GM19193 (cell line): ENCODE data around the gene MAP4K2.

ENCODE experiments used
- POLR2A ChIP-seq: IDR thresholded peaks from 4 replicates; pipeline ENCODE4 v1.6.1; 2011; ENCODE audit not compliant: insufficient read depth, insufficient read length; ENCODE audit errors: extremely low read depth

Gene MAP4K2

DNA sequence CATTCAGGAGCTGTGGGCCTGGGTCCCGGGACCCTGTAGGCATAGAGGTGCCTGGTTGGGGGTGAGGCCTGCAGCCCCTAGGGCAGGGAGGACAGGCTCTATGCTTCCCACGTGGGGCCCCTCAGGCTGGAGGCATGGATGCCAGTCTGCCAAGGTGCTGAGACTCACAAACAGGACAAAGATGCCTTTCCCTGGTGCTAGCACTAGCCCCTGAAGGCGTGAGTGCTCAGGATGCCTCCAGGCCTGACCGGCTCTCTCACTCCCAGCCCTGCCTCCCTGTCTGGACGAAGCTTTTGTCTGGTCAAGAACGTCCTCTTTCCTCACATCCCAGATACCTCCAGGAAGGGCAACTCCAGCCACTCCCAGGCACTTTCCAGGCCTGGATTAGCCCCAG is 39.3 kb upstream of the MAP4K2 start:
- no peak for TF ChIP-seq POLR2A

DNA sequence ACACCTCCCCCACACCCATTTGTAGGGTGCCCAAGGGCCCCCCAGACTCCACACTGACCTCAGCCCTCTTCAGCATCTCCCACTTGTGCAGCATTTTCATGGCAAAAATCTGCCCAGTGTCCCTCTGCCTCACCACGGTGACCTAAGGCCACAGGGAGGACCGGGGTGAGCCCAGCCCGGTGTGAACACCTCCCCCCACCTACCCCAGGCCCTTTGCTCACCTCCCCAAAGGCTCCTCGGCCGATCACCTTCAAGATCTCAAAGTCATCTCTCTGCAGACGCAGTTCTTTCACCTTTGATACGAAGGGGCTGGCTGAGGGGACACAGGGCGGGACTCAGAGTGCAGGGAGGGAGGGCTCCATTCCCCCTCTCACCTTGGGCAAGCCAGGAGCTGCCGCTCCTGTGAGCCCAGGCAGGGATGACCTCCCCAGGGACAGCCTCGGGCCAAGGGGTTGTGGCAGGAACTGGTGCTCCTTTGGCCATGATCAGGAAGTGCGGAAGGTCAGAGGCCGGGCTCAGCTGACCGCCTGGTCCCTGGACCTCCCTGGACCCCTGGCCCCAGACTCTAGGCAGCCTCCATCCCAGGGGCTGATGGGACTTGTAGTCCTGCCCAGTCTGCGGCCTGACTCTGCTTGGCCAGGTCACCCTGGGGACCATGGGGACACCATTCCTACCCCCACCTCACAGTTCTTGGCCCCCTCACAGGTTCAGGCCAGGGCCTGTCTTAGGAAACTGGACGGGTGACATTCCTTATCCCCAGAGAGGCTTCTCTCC is 38.8 kb upstream of the MAP4K2 start:
- TF ChIP-seq POLR2A: no peak

DNA sequence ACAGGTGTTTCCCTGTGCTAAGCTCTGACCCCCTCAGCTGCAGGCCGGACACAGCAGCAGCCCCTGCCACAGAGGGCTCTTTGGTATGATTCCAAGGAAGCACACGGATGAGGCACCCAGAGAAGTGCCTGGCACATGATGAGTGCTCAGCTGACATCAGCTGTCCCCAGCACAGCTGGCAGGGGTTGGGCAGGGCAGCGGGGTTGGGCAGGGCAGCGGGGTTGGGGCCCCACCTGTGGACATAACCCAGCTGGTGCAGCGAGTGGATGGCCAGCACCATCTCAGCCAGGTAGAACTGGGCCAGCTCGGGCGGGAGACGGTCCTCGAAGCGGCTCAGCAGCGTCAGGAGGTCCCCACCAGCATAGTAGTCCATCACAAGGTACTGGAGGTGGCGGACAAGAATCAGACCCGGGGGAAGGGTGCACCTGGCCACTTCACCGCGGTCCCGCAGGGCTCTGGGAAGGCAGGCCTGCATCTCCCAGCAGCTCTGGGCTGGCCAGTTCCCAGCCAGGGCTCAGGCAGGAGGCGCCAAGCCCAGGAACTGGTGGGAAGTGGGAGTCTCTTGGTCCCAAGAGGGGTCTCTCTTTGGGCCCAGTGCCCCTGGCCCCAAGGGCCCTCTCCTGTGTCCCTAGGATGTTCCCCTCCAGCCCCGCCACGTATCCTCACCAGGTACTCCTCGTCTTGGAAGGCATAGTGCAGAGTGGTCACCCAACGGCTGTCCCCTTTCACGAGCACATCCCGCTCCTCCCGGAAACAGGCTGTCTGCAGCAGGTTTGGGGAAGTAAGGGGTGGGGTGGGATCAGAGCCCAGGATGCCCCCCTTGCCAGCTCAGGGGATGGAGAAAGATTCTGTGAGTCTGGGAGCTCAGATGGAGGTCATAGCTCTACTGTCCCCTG is 37.1 kb upstream of the MAP4K2 start:
- no peak for TF ChIP-seq POLR2A

DNA sequence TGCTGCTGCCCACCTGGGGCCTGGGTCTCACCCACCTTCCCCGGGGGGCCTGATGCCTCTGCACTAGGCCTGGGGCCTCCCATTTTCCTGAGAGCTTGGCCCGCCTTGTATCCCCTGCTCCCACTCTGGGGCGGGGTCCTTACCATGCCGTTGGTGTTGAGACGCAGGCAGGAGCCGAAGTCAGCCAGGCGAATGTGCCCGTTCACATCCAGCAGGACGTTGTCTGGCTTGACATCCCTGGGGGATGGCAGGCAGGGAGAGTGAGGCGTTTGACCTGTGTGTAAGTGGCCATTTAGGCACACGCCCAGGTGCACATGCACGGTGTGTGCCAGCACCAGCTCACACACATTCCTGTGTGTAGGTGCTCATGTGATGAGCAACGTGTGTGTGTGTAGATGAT is 36.3 kb upstream of the MAP4K2 start:
- TF ChIP-seq POLR2A: no peak

DNA sequence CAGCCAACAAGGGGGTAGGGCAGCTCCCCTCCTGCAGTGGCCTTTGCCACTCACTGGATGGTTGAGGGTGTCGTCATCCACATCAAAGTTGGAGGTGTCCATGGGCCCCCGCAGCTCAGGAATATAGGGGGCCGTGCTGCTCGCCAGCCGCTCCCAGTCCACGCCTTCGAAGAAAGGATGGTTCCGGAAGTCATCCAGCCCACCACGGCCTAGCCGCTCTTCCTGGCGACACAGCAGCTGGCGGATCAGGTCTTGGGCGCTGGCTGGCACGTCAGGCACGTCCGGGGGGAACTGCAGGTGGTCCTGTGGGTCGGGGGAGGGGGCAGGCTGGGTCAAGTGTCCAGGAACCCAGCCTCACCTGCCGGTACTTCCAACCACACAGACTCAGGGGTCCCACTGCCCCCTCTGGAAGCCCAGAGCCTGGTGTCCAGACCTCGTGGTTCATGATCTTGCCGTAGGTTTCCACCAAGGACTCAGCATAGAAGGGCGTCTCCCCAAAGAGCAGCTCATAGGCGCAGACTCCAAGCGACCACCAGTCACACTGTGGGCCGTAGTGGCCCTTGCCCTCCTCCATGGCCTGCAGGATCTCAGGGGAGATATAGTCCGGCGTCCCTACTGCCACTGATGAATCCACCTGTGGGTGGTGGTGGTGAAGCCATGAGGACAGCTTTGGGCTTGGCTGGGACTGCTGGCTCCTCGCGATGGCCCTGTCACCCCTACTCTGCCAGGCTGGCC is 35.8 kb upstream of the MAP4K2 start:
- TF ChIP-seq POLR2A: no peak

DNA sequence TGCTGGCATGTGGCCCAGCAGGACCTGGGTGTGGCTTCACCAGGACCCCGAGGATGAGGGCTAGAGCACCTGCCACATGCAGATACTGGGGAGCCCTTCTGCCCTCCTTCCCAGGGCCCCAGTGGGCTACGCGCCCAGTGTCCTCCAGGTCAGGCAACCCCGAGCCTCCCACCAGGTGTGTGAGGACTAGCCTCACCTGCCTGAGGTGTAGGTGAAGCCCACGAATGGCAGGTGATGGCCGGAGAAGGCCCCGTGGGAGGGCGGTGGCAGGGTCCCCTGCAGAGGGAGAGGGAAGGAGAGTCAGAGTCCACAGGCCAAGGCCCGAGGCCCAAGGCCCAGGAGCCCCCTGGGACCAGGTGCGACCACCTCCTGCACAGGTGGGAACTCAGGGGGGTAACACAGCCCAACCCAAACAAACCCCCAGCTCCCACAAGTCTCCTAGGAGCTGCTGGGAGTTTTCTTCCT is 34.9 kb upstream of the MAP4K2 start:
- TF ChIP-seq POLR2A: no peak

DNA sequence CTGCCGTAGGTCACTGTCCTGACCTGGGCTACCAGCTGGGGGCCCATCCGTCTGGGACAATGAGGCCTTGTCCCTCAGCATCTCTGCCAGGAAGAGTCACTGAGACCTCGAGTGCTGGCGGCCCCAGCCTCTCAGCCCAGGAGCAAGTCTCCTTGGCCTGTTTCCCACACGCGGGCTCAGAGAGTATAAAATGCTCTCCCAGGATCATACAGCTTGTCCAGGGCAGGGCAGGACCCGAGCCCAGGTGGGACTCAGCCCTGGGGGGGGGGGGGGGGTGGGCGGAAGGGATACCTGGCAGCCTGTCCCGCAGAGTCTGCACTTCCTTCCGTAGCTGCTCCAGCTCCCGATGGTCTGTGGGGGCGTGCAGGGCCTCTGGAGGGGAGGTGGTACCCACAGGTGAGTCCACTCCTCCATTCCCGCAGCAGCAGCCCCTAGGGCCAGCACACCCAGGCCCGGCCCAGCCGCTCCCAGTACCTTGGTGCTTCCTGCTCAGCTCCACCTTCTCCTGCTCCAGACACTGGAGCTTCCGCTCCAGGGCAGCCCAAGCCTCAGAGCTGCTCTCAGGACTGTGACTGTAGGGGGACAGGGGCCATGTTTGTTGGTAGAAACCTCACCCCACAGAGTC is 33.5 kb upstream of the MAP4K2 start:
- no peak for TF ChIP-seq POLR2A

DNA sequence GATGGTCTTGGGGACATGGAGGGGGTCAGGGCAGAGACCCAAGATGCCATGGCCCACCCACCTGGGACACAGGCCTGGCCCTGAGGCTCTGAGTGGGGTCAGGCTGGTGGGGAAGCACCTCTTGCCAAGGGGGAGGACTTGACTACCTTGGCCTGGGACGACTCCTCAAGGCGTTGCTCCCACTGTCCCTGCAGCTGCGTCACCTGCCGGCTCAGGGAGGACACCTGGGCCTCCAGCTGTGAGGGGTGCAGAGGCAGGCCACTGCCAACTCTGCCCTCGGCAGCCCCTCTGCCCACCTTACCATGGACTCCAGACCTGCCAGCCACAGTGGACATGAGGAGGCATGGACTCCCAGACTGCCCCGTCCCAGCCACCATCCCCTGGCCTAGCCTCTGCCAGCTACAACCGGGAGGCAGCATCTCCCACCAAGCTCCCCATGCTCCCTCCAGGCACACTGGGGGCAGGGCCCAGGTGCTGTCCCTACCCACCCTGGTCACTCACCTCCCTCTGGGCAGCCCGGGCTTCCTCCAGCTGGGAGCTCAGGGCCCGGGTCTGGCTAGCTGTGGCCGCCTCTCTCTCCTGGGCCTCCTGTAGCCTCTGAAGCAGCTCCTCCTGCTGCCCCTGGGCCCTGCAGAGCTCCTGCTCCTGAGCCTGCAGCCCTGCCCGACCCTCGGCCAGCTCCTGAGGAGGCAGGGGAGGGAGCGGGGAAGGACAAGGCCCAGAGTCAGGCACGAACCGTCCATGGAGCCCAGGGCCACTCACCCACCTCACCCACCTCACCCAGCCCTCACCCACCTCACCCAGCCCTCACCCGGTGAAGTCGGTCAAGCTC is 32.8 kb upstream of the MAP4K2 start:
- no peak for TF ChIP-seq POLR2A

DNA sequence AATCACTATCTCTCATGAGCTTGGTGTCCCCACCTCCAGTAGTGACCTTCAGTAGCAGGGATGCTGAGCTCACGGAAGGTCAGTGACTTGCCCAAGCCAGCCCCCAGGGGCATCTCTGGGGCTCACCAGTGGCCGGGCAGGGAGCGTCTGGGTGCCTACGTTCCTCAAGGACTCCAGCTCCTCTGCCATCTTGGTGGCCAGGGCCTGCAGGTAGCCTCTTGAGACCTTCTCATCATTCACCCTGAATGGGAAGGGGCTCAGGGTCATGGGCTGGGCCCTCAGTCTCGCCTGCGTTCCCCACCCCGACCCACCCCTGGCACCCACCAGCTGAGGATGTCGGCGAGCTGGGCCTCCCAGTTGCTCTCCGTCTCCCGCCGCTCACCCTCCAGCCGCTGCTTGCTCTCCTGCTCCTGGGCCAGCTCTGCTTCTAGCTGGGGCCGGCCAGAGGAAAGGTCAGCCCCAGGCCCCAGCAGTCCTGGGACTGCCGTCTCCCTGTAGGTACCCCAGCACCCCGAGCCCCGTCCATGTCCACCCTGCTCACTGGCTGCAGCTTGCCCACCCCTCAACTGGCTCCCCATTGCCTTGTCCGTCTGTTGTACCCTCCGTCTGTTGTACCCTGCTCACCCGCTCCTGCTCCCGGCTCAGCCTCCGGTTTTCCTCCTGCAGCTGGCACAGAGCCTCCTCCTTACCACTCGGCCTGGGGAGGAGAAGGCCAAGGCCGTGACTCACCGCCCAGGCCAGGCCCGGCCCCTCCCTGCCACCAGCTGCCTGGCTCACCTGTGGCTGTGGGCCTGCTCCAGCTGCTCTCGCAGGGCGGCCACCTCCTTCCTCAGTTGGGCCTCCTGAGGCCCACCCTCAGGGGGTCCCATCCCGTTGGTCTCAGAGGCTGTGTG is 32.0 kb upstream of the MAP4K2 start:
- TF ChIP-seq POLR2A: no peak

DNA sequence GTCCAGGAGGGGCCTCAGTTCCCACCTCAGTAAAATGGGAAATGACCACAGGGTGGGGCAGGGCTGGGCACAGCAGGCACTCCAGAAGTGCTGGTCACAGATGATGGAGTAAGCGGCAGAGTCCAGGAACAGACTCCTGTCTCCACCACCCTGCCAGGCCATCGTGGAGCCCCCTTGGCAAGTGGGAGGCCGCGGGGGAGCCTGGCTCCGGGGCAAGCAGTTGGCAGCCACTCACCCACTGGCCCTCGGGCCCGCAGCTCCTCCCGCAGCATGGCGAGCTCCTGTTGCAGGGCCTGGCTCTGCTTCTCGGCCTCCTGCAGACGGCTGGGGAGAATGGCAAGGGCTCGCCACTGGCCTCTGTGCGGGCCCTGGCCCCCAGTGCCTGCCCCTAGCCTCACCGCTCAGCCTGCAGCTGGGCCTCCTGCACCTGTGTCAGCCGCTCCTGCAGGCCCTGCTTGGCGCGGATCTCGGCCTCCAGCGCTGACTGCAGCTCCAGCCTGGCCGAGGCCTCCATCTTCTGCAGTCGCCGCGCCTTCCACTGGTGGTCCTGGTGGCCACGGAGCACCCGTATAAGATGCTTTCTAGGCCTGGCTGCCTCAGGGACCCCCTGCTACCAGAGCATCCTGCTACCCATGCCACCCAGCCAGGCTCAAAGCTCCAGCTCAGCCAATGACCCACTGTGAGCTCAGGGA is 31.2 kb upstream of the MAP4K2 start:
- TF ChIP-seq POLR2A: no peak

DNA sequence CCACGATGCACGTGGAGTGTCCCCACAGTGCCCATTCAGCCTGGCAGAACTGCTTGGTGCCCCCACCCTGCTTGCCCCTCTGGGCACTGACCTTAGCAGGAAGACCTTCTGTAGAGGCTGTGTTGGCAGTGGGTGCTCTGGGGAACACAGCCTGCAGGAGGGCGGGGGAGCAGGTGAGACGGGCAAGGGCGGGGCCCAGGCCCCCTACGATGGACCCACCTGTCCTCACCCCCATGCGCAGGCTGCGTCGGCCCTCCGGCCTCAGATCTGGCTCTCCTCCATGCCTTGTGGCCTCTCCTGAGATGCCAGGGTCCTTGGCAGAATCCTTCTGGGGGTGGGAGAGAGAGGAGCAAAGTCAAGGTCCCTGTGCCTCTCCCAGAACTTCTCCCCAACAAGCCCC is 30.5 kb upstream of the MAP4K2 start:
- no peak for TF ChIP-seq POLR2A

DNA sequence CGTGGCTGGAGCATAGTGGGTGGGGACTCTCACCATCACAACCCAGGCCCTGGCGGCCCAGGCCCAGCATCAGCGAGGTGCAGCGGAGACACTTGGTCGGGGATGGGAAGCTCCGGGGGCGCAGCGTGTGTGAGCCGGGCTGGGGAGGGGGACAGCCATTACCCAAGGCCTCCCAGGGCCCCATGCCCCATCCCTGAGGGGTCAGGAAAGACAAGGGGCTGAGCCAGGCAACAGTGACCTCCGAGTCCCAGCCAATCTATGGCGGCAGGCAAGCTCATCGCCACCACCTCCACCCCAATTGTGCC is 30.1 kb upstream of the MAP4K2 start:
- no peak for TF ChIP-seq POLR2A
